Panc1 (cell line): ENCODE results near the gene WRNIP1. TPM values are rescaled to one million over a fixed set of nuclear protein-coding genes. Genes with fewer than 3 reads are reported as not detected.

Experiments
- ATAC-seq: fragments of 200-7000 bp; cut with Tn5 transposase; 2 replicates; pipeline ENCODE4 v1.9.1; 2020; ENCODE audit warnings: mild to moderate bottlenecking, moderate library complexity
- BruUV-seq: library from RNA; stranded (reverse); fragments of 400-500 nt; replicated peaks from 2 replicates; lab custom pipeline; 2021; lab: Mats Ljungman, UMichigan
- CTCF ChIA-PET: fragments of 300-600 bp; sonication (Branson Sonifier 250); formaldehyde crosslinking; loops from one replicate; lab custom pipeline; 2022; ENCODE audit warnings: antibody characterized with exemption; lab: Charles Lee
- POLR2A ChIA-PET: fragments of 300-600 bp; sonication (Branson Sonifier 250); formaldehyde crosslinking; loops from one replicate; lab custom pipeline; 2022; ENCODE audit warnings: antibody characterized with exemption; lab: Charles Lee
- DNase-seq: peaks from one replicate; pipeline ENCODE4 v3.0.0-alpha.2; 2010; ENCODE audit warnings: low read depth, low spot score
- H3K27ac ChIP-seq: 2 replicates; pipeline ENCODE4 v1.5.1; 2011; ENCODE audit warnings: mild to moderate bottlenecking, low read length, inconsistent platforms
- H3K27me3 ChIP-seq: fragments of 200-500 bp; sonication (Bioruptor generic); 2 replicates; pipeline ENCODE4 v1.6.0; 2014; ENCODE audit warnings: low read length, inconsistent platforms; ENCODE audit not compliant: control insufficient read depth, insufficient read depth
- H3K36me3 ChIP-seq: fragments of 200-500 bp; sonication (Bioruptor generic); 2 replicates; pipeline ENCODE4 v1.5.1; 2014; ENCODE audit warnings: inconsistent platforms, mild to moderate bottlenecking, low read length, moderate library complexity; ENCODE audit not compliant: control insufficient read depth, insufficient read depth
- H3K4me1 ChIP-seq: 2 replicates; pipeline ENCODE4 v1.5.1; 2011; ENCODE audit warnings: inconsistent platforms, mild to moderate bottlenecking, low read length, moderate library complexity; ENCODE audit not compliant: control insufficient read depth, insufficient read depth
- H3K4me3 ChIP-seq, 2 experiments: 2 replicates each; pipeline ENCODE4 v1.5.1; 2011 to 2012; ENCODE audit warnings: low read depth in 2 of 2, low read length in 2 of 2, mild to moderate bottlenecking in 2 of 2, inconsistent platforms in 1 of 2, moderate library complexity in 1 of 2
- H3K9me3 ChIP-seq: fragments of 200-500 bp; sonication (Bioruptor generic); 2 replicates; pipeline ENCODE4 v1.5.1; 2014; ENCODE audit warnings: low read depth, mild to moderate bottlenecking, inconsistent platforms, low read length, moderate library complexity; ENCODE audit not compliant: control insufficient read depth, insufficient read depth
- POLR2AphosphoS5 ChIP-seq: IDR thresholded peaks from 2 replicates; pipeline ENCODE4 v1.6.1; 2012; ENCODE audit warnings: mild to moderate bottlenecking, low read depth, low read length, moderate library complexity
- SIN3A ChIP-seq: IDR thresholded peaks from 2 replicates; pipeline ENCODE4 v1.6.1; 2012; ENCODE audit warnings: low read depth, mild to moderate bottlenecking, low read length, moderate library complexity, borderline replicate concordance; ENCODE audit not compliant: insufficient read depth
- TCF7L2 ChIP-seq: IDR thresholded peaks from 2 replicates; pipeline ENCODE4 v1.6.1; 2011; ENCODE audit warnings: mild to moderate bottlenecking, low read depth, low read length, inconsistent platforms
- in situ Hi-C: cut with HindIII; loops from 2 replicates; pipeline ENCODE4 v1.10.0; 2016; ENCODE audit warnings: low sequenced_read_pairs, low pct_unique_long_range_greater_than_20kb
- intact Hi-C: fragments of 100-400 bp; cut with micrococcal nuclease; formaldehyde crosslinking; loops from one replicate; pipeline ENCODE4 v1.10.0; 2022; ENCODE audit not compliant: unreplicated experiment
- total RNA-seq: library from RNA; stranded (reverse); gene quantifications from one replicate; pipeline ENCODE4 v1.2.1, GENCODE V29; 2021; ENCODE audit not compliant: unreplicated experiment
- TF ChIP-seq, protein P1 (sequence below), 2 experiments: IDR thresholded peaks; 2 replicates each; pipeline ENCODE4 v1.6.1; 2011 to 2012; ENCODE audit warnings: low read depth in 2 of 2, control low read depth in 1 of 2, low read length in 1 of 2, mild to moderate bottlenecking in 1 of 2, moderate library complexity in 1 of 2; ENCODE audit not compliant: insufficient read depth in 1 of 2
- TF ChIP-seq, protein P2 (sequence below): fragments of 450-650 bp; IDR thresholded peaks from 2 replicates; pipeline ENCODE4 v1.5.1; 2017; ENCODE audit warnings: mild to moderate bottlenecking

WRNIP1 gene
- total RNA-seq, 1 experiment from 2014 or later, result 69.1 TPM

DNA sequence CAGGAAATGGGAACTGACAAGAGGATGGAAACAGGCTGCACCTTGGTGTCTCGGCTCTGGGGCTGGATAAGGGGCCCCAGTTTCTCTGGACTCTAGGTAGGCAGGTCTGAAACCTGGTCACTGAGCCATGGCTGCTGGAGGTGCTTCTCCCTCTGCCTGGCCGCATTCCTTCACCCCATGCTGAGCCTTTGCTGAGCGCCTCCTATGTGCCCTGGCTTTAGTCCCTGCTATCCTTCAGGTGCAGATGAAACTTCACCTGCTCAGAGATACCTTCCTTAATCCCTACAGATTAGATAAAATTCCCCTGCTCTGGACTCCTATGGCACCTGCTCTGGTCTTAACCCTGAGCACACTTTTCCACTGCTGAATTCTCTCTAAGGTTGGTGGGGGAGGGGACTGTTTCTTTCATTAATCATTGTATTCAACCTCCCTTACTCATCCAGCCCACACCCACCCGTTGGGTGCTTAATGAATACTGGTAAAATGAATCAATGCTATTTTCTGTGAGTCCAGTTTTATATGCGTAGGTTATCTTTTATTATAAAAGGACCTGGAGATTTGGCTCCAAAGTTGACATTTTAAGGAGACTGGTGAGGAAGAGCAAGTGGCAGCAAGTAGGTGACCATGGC is 33.8 kb upstream of the WRNIP1 start:
- no peak overlapping the region for H3K4me3 ChIP-seq
- BruUV-seq, result no TSS peak
- ATAC-seq (no peak; the same call in 1 of the 2 replicates), DNase-seq (no peak)
- H3K4me1 ChIP-seq, result no peaks in the 10 kb centered on the region
- intact Hi-C loops (no loop called here), in situ Hi-C loops (no loop called here)
- no peaks in the 10 kb centered on the region for H3K9me3 ChIP-seq
- H3K27ac ChIP-seq, result no peak overlapping the region
- CTCF ChIA-PET, result no interaction called here
- no peaks in the 10 kb centered on the region for H3K36me3 ChIP-seq
- no peak for TF ChIP-seq TCF7L2
- TF ChIP-seq SIN3A, result no peak
- TF ChIP-seq, protein P1, sequence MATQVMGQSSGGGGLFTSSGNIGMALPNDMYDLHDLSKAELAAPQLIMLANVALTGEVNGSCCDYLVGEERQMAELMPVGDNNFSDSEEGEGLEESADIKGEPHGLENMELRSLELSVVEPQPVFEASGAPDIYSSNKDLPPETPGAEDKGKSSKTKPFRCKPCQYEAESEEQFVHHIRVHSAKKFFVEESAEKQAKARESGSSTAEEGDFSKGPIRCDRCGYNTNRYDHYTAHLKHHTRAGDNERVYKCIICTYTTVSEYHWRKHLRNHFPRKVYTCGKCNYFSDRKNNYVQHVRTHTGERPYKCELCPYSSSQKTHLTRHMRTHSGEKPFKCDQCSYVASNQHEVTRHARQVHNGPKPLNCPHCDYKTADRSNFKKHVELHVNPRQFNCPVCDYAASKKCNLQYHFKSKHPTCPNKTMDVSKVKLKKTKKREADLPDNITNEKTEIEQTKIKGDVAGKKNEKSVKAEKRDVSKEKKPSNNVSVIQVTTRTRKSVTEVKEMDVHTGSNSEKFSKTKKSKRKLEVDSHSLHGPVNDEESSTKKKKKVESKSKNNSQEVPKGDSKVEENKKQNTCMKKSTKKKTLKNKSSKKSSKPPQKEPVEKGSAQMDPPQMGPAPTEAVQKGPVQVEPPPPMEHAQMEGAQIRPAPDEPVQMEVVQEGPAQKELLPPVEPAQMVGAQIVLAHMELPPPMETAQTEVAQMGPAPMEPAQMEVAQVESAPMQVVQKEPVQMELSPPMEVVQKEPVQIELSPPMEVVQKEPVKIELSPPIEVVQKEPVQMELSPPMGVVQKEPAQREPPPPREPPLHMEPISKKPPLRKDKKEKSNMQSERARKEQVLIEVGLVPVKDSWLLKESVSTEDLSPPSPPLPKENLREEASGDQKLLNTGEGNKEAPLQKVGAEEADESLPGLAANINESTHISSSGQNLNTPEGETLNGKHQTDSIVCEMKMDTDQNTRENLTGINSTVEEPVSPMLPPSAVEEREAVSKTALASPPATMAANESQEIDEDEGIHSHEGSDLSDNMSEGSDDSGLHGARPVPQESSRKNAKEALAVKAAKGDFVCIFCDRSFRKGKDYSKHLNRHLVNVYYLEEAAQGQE (IDR thresholded peaks at IDR 0.05; ENCODE audit: insufficient read depth in 1 of 2, low read depth in 2 of 2, low read length in 1 of 2), result no peak
- TF ChIP-seq, protein P2, sequence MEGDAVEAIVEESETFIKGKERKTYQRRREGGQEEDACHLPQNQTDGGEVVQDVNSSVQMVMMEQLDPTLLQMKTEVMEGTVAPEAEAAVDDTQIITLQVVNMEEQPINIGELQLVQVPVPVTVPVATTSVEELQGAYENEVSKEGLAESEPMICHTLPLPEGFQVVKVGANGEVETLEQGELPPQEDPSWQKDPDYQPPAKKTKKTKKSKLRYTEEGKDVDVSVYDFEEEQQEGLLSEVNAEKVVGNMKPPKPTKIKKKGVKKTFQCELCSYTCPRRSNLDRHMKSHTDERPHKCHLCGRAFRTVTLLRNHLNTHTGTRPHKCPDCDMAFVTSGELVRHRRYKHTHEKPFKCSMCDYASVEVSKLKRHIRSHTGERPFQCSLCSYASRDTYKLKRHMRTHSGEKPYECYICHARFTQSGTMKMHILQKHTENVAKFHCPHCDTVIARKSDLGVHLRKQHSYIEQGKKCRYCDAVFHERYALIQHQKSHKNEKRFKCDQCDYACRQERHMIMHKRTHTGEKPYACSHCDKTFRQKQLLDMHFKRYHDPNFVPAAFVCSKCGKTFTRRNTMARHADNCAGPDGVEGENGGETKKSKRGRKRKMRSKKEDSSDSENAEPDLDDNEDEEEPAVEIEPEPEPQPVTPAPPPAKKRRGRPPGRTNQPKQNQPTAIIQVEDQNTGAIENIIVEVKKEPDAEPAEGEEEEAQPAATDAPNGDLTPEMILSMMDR, result no peak
- TF ChIP-seq POLR2AphosphoS5, result no peak
- POLR2A ChIA-PET, result no interaction called here
- H3K27me3 ChIP-seq, result no peaks in the 10 kb centered on the region

DNA sequence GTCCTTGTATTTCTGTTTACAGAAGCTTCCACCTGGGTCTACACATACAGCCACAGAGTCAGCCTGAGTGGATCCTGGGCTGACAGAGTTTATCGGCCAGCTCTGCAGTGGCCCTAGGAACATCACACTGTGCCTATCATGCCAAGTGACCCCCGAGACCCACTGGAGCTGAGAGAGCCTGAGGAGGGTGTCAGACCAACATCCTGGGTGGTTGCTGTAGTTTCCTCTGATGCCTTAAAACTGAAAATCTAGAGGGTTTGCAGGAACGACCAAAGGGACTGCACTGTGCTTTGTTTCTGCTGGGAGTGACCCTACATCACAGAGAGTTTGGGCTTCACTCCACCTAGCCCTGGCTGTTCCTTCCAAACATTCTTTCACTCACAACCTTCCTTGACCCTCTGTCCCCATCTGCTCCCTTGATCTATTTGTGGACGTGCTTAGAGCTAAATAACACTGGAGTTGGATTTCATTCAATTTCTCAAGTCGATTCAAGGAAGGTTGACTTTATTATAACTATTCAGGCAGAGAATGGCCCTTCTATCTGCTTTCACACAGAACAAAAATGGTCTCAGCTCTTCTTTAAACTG is 32.6 kb upstream of the WRNIP1 start:
- TF ChIP-seq SIN3A (no peak), POLR2AphosphoS5 (no peak), TCF7L2 (no peak)
- TF ChIP-seq, protein P2, result no peak
- TF ChIP-seq, protein P1 (IDR thresholded peaks at IDR 0.05; ENCODE audit: insufficient read depth in 1 of 2, low read depth in 2 of 2, low read length in 1 of 2), result no peak
- ChIA-PET POLR2A (interaction anchor here (0.6 kb wide), 1 partner anchor 730 kb away, joined by 4 read pairs; no protein-coding TSS in a partner anchor), CTCF (interaction anchor here (0.5 to 0.6 kb wide), 2 partner anchors 37 to 323 kb away, joined by 3 to 6 read pairs; no protein-coding TSS in a partner anchor)
- no peak overlapping the region for H3K4me3 ChIP-seq
- intact Hi-C loops, result no loop called here
- in situ Hi-C loops, result no loop called here
- DNase-seq (no peak), ATAC-seq (no peak)
- no peaks in the 10 kb centered on the region for H3K9me3 ChIP-seq
- no peaks in the 10 kb centered on the region for H3K36me3 ChIP-seq
- BruUV-seq, result no TSS peak
- no peaks in the 10 kb centered on the region for H3K4me1 ChIP-seq
- no peak overlapping the region for H3K27ac ChIP-seq
- H3K27me3 ChIP-seq, result no peaks in the 10 kb centered on the region
